Endothelial cell (in vitro differentiated cells): ENCODE measurements around the gene APOL4. TPM values are rescaled to one million over a fixed set of nuclear protein-coding genes. Genes with fewer than 3 reads are reported as not detected.

ENCODE experiments used
- DNase-seq: peaks from one replicate; pipeline ENCODE4 v3.0.0; 2021; ENCODE audit warnings: low spot score
- H3K27ac Mint-ChIP-seq: one replicate; pipeline ENCODE4 v1.8.0; 2021; ENCODE audit warnings: mixed read lengths, inconsistent platforms; ENCODE audit not compliant: unreplicated experiment
- H3K27me3 Mint-ChIP-seq: one replicate; pipeline ENCODE4 v1.8.0; 2021; ENCODE audit warnings: mild to moderate bottlenecking, moderate library complexity, mixed read lengths, inconsistent platforms; ENCODE audit not compliant: unreplicated experiment
- H3K36me3 Mint-ChIP-seq: one replicate; pipeline ENCODE4 v1.8.0; 2021; ENCODE audit warnings: mild to moderate bottlenecking, low read depth, mixed read lengths, inconsistent platforms; ENCODE audit not compliant: unreplicated experiment
- H3K4me1 Mint-ChIP-seq: one replicate; pipeline ENCODE4 v1.8.0; 2021; ENCODE audit warnings: mild to moderate bottlenecking, mixed read lengths, inconsistent platforms; ENCODE audit not compliant: unreplicated experiment
- H3K4me3 Mint-ChIP-seq: one replicate; pipeline ENCODE4 v1.8.0; 2021; ENCODE audit warnings: mild to moderate bottlenecking, mixed read lengths, inconsistent platforms; ENCODE audit not compliant: unreplicated experiment
- H3K9me3 Mint-ChIP-seq: one replicate; pipeline ENCODE4 v1.8.0; 2021; ENCODE audit warnings: mixed read lengths, inconsistent platforms; ENCODE audit not compliant: unreplicated experiment
- CTCF ChIP-seq: fragments of 200-600 bp; sonication (generic); IDR thresholded peaks from one replicate; pipeline ENCODE4 v1.5.0; 2021; ENCODE audit warnings: antibody characterized with exemption; ENCODE audit not compliant: unreplicated experiment
- total RNA-seq: library from RNA; stranded (reverse); fragmentation: NEBNext Ultra II Directional; extraction: Animal tissue kit (Norgen Biotek cat#: 25700); gene quantifications from one replicate; pipeline ENCODE4 v1.2.1, GENCODE V29; 2021; ENCODE audit not compliant: unreplicated experiment

Gene APOL4
- total RNA-seq, 1 donor from 2014 or later: 4.4 TPM

GRCh38 chr22:36226189-36226588 is 24.6 kb upstream of the APOL4 start:
- Mint-ChIP-seq H3K27ac (no peak overlapping the region), H3K27me3 (peaks cover 3% of the 10 kb centered on the region), H3K9me3 (no peaks in the 10 kb centered on the region), H3K4me1 (peaks cover 17% of the 10 kb centered on the region), H3K4me3 (no peak overlapping the region), H3K36me3 (peaks cover 31% of the 10 kb centered on the region)
- no peak for TF ChIP-seq CTCF
- no peak for DNase-seq

GRCh38 chr22:36225333-36225922 is 23.8 kb upstream of the APOL4 start:
- Mint-ChIP-seq H3K27ac (no peak overlapping the region), H3K36me3 (peaks cover 23% of the 10 kb centered on the region), H3K9me3 (no peaks in the 10 kb centered on the region), H3K4me3 (no peak overlapping the region), H3K4me1 (peaks cover 20% of the 10 kb centered on the region), H3K27me3 (peaks cover 2% of the 10 kb centered on the region)
- no peak for TF ChIP-seq CTCF
- DNase-seq: no peak

- H3K27ac Mint-ChIP-seq: no peak overlapping the region
- peaks cover 2% of the 10 kb centered on the region for H3K27me3 Mint-ChIP-seq
- no peak overlapping the region for H3K4me3 Mint-ChIP-seq
- H3K36me3 Mint-ChIP-seq: peaks cover 18% of the 10 kb centered on the region
- H3K9me3 Mint-ChIP-seq: no peaks in the 10 kb centered on the region
- DNase-seq: no peak
- peaks cover 23% of the 10 kb centered on the region for H3K4me1 Mint-ChIP-seq
- TF ChIP-seq CTCF: no peak
Observed at GRCh38 chr22:36224245-36224644, 22.6 kb upstream of the APOL4 start.

GRCh38 chr22:36223504-36223903 is 21.9 kb upstream of the APOL4 start:
- TF ChIP-seq CTCF: no peak
- H3K4me1 Mint-ChIP-seq: peaks cover 23% of the 10 kb centered on the region
- no peak for DNase-seq
- no peak overlapping the region for H3K27ac Mint-ChIP-seq
- no peak overlapping the region for H3K4me3 Mint-ChIP-seq
- no peaks in the 10 kb centered on the region for H3K9me3 Mint-ChIP-seq
- H3K36me3 Mint-ChIP-seq: peaks cover 12% of the 10 kb centered on the region
- peaks cover 2% of the 10 kb centered on the region for H3K27me3 Mint-ChIP-seq

- Mint-ChIP-seq H3K36me3 (peaks cover 8% of the 10 kb centered on the region), H3K4me3 (no peak overlapping the region), H3K27me3 (peaks cover 3% of the 10 kb centered on the region), H3K27ac (no peak overlapping the region), H3K9me3 (no peaks in the 10 kb centered on the region), H3K4me1 (peaks cover 23% of the 10 kb centered on the region)
- no peak for DNase-seq
- TF ChIP-seq CTCF: no peak
Observed at GRCh38 chr22:36222887-36223450, 21.4 kb upstream of the APOL4 start.
